Activated T-cell treated with anti-CD3 and anti-CD28 coated beads for 48 hours (primary cell): ENCODE data around the gene EEPD1.
"Not testable (repeated sequence)": the region's sequence is repeated elsewhere in the genome, so short reads cannot be mapped to it uniquely, and the experiment has no call there.

Experiments
- DNase-seq: peaks from one replicate; pipeline ENCODE4 v3.0.0-alpha.2; 2020; ENCODE audit warnings: low read depth

Gene EEPD1

DNA sequence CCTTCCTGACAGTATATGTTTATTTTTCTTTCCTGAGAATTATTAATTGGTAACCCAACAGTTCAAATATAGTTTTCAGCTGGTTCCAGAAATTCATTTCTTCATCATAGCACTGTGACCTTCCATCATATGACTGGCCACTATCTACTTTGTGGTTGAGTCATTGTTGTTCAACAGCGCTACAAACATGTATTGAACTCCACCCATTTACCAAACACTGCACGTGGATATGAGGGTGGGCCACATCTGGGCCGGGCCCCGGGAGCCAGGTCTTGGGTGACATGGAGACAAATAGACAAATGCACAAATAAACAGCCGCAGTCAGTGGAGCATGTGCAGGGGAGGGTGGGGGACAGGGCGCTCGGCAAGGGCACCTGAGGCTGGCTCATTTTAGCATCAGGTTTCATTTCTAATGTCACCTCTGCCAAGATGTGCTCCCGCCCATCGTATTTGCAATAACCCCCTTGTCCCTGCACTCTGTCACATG, 24.0 kb upstream of the EEPD1 start:
- DNase-seq = no peak

DNA sequence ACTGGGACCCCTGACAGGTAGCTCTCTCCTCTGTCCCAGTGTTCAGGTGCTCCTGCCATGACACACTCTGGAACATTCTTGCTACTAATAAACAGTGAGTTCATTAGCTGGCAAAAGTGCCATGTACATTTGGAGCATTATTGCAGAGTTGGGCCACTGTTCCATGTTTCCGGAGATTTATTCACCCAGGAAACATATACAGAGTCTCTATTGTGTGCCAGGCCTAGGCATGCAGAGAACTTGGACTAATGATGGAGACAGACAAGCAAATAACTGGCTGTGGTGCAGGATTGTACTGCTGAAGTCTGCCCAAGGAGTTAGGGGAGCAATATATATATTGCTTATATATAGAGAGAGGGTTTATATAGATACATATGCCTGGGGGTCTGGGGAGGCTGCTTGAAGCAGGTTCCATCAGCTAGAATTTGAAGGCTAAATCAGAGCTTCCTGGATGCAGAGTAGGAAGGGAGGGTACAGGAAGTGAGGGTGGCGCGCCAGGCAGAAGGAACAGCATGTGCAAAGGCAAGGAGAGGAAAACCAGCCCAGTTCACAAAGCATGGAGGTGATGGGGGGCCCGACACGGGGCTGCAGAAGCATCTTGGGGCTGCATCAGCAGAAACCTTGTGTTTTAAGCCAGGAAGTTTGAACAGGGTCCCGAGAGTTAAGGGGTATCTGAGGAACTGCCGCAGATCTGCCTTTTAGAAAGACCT, 22.7 kb upstream of the EEPD1 start:
- DNase-seq = no peak

DNA sequence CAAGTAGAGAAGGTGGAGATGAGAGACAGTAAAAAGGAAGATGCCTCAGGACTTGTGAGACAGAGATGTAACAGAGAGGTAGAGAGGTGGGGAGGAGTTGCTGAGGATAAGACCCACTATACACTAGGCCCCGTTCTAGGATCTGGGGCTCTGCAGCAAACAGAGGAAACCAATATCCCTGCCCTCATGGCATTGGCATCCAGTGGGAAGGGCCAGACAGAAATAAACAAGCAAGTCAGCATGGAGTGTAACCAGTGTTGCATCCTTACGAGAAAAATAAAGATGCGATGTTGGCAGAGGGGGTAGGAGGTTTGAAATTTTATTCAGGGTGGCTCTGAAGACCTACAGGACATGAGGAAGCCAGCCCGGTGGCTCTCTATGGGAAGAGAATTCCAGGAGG, 22.0 kb upstream of the EEPD1 start:
- DNase-seq = no peak

DNA sequence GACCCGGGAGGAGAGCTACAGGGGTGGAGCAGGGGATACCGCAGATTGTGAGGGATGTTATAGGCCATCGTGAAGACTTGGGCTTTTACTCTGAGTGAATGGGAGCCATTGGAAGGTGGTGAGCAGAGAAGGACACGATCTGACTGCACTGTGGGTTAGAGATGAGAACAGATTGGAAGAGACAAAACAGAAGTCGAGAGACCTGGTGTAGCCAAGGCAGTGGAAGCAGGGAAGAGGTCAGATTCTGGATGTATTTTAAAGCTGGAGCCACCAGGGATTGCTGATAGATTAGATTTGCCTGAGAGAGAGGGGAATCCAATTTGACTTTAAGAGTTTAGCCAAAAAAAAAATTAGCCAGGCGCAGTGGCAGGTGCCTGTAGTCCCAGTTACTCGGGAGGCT, 21.6 kb upstream of the EEPD1 start:
- no peak for DNase-seq

DNA sequence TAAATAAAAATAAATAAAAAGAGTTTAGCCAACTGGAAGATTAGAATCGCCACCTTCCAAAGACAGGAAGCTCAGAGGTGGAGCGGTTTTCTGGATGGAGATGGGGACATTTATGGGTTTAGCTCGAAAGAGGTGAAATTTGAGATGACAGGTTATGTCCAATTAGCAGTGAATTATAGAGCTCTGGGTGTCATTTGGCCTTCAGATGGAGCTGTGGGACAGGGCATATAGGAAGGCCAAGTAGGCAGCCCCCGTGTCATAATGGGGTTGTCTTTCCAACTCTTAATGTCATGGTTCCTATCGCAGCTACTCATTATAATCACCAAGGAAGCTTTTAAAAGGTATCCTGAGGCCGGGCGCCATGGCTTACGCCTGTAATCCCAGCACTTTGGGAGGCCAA, 21.0 kb upstream of the EEPD1 start:
- no peak for DNase-seq

DNA sequence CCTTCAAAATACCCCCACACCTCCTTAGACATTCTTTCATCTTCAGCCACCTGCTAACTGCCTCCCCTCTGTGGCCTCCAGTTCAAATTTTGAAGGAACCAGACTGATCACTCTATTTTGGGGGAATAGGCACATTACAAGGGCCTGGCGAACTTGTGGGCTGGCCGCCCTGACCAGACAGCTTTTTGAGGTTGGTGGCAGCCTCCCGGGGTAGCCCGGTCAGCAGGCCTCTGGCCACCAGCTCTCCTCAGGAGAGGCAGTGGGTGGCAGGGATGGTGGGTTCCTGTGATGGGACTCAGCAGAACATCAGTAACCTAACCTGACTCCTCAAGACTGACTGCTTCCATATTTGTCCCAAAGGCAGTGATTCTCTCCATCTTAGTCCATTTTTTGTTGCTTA, 17.4 kb upstream of the EEPD1 start:
- DNase-seq = no peak

DNA sequence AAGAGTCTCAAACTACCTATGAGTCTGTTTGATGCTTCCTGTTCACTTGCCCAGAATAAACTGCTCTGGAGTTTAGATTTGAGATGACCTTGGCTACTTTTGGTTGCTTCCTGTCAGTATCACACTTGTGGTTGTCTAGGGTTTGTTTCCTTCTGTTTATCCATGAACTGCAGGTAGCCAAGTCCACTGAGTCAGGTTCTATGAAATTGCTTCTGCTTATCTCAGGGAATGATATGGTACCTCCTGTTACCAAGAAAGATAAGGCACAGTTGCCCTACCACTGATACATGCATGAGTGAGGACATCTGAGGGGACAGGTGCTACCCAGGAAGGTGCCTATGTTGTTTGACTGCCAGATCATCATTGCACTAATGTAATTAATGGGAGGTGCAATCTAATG, 15.8 kb upstream of the EEPD1 start:
- no peak for DNase-seq

DNA sequence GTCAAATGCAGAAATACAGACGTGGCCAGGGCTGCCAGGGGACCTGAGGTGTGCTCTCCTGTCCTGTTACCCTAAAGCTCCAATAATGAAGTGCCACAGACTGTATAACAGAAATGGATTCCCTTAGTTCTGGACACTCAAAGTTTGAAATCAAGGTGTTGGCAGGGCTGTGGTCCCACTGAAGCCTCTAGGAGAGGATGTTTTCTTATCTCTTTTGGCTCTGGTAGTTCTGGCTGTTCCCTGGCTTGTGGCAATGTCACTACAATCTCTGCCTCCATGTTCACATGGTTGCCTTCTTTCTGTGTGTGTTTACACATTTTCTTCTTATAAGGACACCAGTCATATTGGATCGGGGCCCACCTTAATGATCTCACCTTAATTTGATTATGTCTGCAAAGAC, 15.3 kb upstream of the EEPD1 start:
- no peak for DNase-seq

DNA sequence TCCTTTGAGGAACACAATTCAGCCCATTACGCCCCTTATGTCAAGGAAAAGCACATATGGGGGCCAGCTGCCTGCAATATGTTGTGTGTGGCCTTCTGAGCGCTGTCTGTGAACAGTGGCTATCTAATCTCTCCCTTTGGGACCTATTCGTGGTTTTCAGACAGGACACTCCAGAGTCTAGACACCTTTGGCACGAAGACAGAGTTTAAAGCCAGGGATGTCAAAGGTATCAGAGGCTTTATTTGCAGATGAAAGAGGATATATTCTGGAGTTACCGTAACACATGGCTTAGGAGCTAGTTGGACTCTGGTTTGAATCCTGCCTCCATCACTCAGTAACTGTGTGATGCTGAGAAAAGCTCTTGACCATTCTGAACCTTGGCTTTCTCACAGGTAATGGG, 14.8 kb upstream of the EEPD1 start:
- DNase-seq = no peak

DNA sequence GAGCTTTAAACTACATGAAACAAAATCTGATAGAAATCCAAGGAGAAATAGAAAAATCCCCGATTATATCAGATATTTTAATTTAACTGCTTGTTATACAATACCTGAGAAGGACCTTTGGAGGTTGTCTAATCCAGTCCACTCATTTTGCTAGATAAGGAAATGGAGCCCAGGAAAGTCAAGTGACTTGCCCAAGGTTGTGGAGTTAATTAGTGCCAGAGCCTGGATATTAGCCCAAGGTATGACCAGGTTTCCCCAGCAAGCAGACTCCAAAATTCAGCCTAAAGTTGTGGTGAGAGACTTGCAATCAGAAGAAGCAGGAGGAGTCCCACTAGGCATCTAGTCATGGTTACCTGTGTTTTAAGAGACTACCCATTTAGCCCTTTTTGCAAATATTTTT, 11.7 kb upstream of the EEPD1 start:
- DNase-seq = no peak

DNA sequence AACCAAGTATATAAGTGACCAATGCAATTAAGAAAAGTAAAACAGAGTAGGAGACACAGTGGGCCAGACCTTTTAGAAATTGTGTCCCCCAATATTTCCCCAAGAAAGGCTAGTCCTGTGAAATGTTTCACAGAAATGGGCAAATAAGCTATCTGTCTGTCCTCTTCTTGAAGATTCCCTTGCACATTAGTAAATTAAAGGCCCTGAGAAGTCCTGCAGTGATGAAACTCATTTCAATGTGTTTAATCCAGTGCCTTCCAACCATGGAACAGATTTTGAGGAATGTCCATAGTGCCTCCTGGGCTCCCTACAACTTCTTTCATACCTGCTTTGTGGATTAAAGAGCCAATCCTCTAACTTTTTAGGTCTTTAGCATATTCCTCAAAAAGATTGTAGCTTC, 11.2 kb upstream of the EEPD1 start:
- no peak for DNase-seq

DNA sequence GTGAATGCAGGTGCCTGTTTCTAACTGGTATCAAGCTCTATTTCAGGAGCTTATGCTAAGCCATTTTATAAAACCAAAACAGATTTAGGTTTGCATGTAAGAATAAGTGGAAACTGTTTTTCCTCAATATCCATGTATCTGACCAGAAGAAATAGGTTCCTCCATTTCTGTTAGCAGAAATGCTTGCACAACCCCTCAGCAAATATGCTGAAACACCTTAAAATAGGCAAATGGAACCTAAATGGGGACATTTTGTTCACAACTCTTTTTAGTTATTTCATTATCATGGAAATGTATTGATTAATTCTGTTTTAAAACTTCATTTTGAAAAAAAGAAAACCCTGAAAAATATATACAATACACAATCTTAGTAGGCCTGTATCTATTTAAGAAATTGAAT, 8.9 kb upstream of the EEPD1 start:
- DNase-seq = no peak

DNA sequence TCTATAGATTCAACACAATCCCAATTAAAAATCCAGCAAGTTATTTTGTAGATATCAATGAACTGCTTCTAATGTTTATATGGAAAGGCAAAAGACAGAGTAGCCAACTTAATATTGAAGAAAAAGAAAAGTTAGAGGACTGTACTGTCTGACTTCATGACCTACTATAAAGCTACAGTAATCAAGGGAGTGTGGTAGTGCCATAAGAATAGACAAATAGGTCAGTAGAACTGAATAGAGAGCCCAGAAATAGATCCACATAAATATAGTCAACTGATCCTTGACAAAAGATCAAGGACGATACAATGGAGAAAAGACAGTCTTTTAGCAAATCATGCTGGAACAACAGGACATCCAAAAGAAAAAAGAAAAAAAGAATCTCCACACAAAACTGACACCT, 7.4 kb upstream of the EEPD1 start:
- no peak for DNase-seq

DNA sequence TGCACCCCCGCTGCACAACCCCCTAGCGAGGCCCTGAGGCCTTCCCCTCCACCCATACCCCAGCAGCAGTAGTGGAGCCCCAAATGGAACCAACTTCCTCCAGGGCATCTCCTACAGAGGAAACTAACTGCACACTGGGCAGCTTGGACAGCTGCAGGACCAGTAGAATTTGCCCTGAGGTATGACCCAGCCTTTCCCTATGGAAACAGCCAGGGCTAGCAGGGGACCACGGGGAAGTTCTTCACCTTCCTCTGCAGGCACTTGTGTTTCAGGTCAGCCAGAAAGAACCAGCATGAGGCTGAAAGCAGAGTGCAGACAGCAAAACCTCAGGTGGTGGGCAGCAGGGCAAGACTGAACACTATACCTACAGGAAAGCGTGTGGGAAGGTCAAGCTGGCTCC, 5.7 kb upstream of the EEPD1 start:
- DNase-seq = no peak

DNA sequence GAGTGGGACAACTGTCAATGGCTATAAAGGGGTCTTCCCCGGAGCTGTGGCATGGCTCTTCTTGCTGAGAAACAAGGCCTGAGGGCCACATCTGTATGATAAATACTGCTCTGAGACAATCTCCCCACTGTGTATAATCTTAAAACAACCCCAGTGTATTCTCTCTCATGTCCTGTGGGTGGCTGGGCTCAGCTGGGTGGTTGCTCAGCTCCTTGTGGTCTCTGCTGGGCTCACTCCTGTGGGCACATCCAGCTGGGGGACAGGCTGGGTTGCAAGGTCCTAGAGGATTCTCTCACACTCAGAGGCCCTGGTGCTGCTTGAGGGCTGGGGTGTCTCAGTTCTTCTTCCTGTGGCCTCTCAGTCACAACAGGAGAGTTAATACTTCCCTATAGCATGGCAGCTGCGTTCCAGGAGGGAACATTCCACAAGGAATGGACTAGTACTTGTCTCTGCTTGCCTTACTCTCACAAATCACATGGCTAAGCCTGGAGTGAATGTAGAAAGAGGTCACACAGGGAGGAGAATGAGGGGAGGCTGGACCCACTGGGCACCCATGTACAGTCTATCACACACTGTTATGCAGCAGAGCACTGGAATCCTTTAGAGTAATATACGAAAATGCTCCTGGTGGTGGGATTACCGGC, 4.5 kb upstream of the EEPD1 start:
- DNase-seq = no peak

DNA sequence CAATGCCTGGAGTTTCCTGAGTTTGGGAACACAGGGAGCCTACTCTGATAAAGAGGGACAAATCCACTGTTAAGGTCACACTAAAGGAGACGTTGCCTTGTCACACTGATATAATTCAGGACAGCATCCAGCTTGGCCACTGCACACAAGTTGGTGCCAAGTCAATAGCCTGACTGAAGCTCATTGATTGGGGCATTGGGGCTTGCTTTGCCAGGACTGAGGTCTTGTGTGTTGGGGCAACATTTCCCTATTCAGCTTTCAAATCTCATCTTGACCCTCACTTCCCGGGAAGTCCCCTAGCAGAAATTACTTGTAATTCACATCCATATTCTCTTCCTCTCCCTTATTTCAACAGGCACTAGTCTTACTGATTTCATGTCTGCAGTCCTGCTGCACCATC, 3.8 kb upstream of the EEPD1 start:
- DNase-seq = not testable (repeated sequence)

DNA sequence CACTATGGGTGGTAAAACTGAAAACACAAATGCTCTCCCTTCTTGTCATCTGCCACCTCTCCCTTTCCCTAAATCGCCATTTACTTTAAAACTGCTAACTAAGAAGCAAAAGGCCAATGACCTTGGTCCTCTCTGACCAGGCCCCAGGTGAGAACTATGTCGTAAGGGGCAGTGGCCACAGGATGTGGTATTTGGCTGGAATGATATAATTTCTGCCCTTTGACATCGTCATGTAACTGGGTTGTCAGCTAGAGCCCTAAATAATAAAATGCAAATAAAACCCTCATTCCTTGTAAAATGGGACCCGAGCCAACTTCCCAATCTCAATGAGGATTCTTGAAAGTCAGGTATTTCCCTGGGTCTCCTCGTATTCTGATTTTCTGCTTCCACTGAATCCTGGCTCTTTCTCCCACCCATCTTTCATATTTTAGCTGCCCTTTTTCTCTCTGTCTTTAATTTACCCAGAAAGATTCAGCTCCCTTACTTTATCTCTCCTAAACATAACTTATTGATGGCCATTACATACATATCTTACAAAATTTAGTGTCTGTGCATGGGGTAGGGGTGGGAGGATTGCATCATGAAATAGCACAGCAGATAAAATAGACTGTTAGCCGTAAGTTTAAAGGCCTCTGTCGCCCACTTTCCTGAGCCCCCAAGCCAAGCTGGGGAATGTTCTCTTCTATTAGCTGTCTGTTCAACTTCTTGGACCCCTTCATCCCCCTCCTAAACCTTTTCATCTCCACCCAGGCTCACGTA, 3.2 kb upstream of the EEPD1 start:
- DNase-seq = no peak

DNA sequence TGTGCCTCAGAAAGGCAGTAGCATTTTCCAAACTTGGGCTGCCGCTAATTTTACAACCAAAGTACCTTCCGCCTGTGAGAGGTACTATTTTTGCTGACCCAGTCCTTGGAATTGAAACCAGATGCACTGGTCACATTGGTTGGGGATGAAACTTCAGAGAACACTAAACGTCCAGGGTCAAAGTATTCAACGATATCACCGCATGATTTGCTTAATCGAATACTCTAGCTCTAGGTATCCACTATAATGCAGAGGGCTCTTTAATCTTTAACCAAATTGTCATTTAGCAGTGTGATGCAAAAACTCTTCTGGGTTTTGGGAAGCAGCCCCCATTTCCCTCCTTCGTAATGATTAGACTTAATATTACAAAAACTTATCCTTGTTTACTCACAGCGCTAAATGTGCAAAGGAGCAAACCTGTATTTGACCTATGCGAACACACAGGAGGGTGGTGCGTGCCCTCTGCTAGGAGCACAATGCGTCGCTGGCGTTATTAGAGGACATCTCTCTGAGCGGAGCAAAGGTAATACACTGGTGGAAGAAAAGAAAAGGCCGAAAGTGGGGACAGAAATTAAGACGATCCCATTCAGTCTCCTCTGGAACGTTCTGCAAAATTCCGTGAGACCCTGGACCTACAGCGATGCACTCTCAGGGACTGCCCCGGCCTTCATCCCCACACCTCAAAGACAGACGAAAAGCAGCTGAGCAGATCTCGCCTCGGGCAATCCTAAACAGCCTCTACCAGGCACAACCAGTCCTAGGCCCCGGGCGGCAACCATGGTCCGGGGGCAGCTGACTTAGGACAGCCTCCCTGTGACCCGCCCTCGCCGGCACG, 916 bp upstream of the EEPD1 start:
- DNase-seq = no peak

DNA sequence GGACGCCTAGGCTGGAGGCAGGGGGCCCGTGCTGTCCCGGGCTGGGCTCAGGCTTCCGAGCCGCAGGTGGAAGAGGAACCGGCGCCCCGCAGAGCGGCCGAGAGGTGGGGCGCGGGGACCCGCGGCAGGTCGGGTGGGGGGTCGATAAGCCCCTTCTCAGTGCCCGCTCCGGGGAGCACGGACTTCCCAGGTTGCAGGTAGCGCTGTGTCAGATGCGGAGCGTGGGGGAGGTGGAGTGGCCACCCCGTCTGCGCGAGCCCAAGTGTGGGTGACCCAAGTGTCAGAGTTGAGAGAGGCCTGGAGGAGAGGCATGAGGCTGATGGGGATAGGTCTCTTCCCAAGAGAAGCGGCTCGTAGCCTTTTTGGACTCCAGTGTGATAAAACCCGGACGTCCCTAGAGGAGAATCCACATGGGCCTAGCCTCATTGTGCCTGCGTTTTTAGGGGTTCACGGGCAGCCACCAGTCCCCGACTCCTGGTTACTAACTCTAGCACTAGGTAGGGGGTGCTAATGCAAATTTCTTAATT, 580 bp downstream of the EEPD1 start:
- peak; percentile 8 for DNase-seq

DNA sequence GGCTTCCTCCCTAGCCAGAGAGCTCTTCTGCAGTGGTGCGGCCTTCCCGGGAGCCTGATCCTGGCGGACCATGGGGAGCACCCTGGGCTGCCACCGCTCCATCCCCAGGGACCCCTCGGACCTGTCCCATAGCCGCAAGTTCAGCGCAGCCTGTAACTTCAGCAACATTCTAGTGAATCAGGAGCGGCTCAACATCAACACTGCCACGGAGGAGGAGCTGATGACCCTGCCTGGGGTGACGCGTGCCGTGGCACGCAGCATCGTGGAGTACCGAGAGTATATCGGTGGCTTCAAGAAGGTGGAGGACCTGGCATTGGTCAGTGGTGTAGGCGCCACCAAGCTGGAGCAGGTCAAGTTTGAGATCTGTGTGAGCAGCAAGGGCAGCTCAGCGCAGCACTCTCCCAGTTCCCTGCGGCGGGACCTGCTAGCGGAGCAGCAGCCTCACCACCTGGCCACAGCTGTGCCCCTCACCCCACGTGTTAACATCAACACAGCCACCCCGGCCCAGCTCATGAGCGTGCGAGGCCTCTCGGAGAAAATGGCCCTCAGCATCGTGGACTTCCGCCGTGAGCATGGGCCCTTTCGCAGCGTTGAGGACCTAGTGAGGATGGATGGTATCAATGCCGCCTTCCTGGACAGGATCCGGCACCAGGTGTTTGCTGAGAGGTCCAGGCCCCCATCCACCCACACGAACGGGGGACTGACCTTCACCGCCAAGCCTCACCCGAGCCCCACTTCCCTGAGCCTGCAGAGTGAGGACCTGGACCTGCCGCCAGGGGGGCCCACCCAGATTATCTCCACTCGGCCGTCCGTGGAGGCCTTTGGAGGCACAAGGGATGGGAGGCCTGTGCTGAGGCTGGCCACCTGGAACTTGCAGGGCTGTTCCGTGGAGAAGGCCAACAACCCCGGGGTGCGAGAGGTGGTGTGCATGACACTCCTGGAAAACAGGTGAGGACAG, 1.5 kb downstream of the EEPD1 start:
- no peak for DNase-seq

DNA sequence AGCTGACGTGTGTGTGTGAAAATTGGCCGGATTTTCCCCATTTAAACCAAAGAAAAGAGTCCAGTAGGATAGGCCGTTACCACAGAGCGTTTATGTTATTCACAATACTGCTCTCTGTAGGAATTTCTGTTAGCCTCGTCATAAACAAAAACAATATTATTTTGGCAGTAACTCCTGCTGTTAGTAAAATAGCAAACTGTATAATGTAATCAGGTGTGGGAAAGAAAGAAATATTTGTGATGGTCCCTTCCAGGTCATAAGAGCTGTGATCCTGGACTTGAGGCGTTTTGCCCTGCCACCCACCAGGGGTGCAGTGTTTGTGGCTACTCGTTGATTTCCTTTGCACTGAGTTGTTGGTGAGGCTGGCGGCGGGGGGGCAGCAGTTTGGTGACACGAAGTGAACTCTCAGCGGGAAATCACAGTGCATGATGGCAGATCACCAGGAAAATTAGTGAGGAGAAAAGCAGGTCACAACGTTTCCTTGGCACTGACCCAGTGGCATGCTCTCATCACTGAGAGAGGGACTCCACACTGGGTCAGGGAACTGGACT, 2.8 kb downstream of the EEPD1 start:
- DNase-seq = no peak
